Common myeloid progenitor, CD34-positive (primary cell): Measurements from ENCODE around the gene STK32C.

Experiments used
- CTCF ChIA-PET: fragments of 350-600 bp; sonication (Branson Sonifier 250); formaldehyde crosslinking; loops from one replicate; lab custom pipeline; 2021; ENCODE audit warnings: antibody characterized with exemption; lab: Charles Lee
- POLR2A ChIA-PET: fragments of 350-600 bp; sonication (Branson Sonifier 250); formaldehyde crosslinking; loops from one replicate; lab custom pipeline; 2021; ENCODE audit warnings: antibody characterized with exemption; lab: Charles Lee
- DNase-seq, 3 donors: peaks; one replicate each; pipeline versions ENCODE4 v3.0.0 to v3.0.0-alpha.2; 2013
- H3K27ac ChIP-seq, 2 experiments: 1 replicate in 1 of 2; 2 replicates in 1 of 2; pipeline ENCODE4 v1.7.0; 2013; ENCODE audit warnings: inconsistent platforms in 2 of 2, low read length in 2 of 2, mild to moderate bottlenecking in 2 of 2, low read depth in 1 of 2, moderate library complexity in 1 of 2; ENCODE audit not compliant: severe bottlenecking in 2 of 2, insufficient read depth in 1 of 2, poor library complexity in 1 of 2
- H3K27me3 ChIP-seq, 5 experiments: replicated peaks in 2 of 5; 1 replicate in 3 of 5; 2 replicates in 2 of 5; pipeline versions ENCODE4 v1.6.1 to v1.7.0; 2013; ENCODE audit warnings: low read length in 4 of 5, mild to moderate bottlenecking in 2 of 5, moderate library complexity in 2 of 5, inconsistent platforms in 1 of 5; ENCODE audit not compliant: insufficient read depth in 5 of 5, control insufficient read depth in 4 of 5
- H3K36me3 ChIP-seq, 4 experiments: 1 replicate in 2 of 4; 2 replicates in 2 of 4; pipeline versions ENCODE4 v1.6.1 to v1.7.0; 2013; ENCODE audit warnings: low read length in 3 of 4, control low read depth in 1 of 4, mild to moderate bottlenecking in 1 of 4; ENCODE audit not compliant: control insufficient read depth in 4 of 4, insufficient read depth in 4 of 4
- H3K4me1 ChIP-seq, 4 experiments: 1 replicate in 3 of 4; 2 replicates in 1 of 4; pipeline versions ENCODE4 v1.6.1 to v1.7.1; 2013; ENCODE audit warnings: low read length in 3 of 4, mild to moderate bottlenecking in 3 of 4, control low read depth in 1 of 4, inconsistent platforms in 1 of 4, moderate library complexity in 1 of 4; ENCODE audit not compliant: control insufficient read depth in 4 of 4, insufficient read depth in 4 of 4; ENCODE audit errors: control extremely low read depth in 1 of 4
- H3K4me3 ChIP-seq, 7 experiments: 1 replicate in 4 of 7; 2 replicates in 3 of 7; pipeline versions ENCODE4 v1.5.1 to v1.7.0; 2013; ENCODE audit warnings: mild to moderate bottlenecking in 7 of 7, low read length in 6 of 7, moderate library complexity in 6 of 7, inconsistent platforms in 2 of 7, low read depth in 2 of 7, control low read depth in 1 of 7; ENCODE audit not compliant: insufficient read depth in 4 of 7, control insufficient read depth in 1 of 7; ENCODE audit errors: extremely low read depth in 1 of 7
- H3K9me3 ChIP-seq, 5 experiments: 1 replicate in 4 of 5; 2 replicates in 1 of 5; pipeline versions ENCODE4 v1.6.1 to v1.7.1; 2013; ENCODE audit warnings: low read length in 4 of 5, mild to moderate bottlenecking in 2 of 5, inconsistent platforms in 1 of 5, low read depth in 1 of 5, moderate library complexity in 1 of 5; ENCODE audit not compliant: control insufficient read depth in 4 of 5, insufficient read depth in 2 of 5; ENCODE audit errors: control extremely low read depth in 1 of 5
- WGBS: methylation state at CpG from one replicate; pipeline ENCODE4 v1.1.5; 2013; ENCODE audit not compliant: insufficient coverage; 5-methylcytosine and 5-hydroxymethylcytosine counted together

STK32C gene

GRCh38 chr10:132175907-132176581, 131.7 kb downstream of the STK32C start:
- H3K9me3 ChIP-seq, result no peaks in the 10 kb centered on the region
- H3K27ac ChIP-seq, result no peak overlapping the region
- no peak overlapping the region for H3K4me3 ChIP-seq
- no peak for DNase-seq
- WGBS, result 9% methylated on average over 15 of the region's 16 CpGs
- ChIA-PET POLR2A (no interaction called here), CTCF (no interaction called here)
- no peaks in the 10 kb centered on the region for H3K36me3 ChIP-seq
- H3K27me3 ChIP-seq, result peaks cover 2 to 65% (median 15%) of the 10 kb centered on the region in 5 experiments
- no peaks in the 10 kb centered on the region for H3K4me1 ChIP-seq

- 56% methylated on average over 6 of the region's 6 CpGs for WGBS
- no peak overlapping the region for H3K4me3 ChIP-seq
Observed at GRCh38 chr10:132175408-132175807, 132.3 kb downstream of the STK32C start.

GRCh38 chr10:132174237-132174636, 133.5 kb downstream of the STK32C start:
- WGBS, result 94% methylated on average over 11 of the region's 11 CpGs
- POLR2A ChIA-PET, result no interaction called here
- no peak for DNase-seq

More at GRCh38 chr10:132175408-132175807, 132.3 kb downstream of the STK32C start:
- CTCF ChIA-PET, result no interaction called here
- peaks cover 2 to 70% (median 15%) of the 10 kb centered on the region in 5 experiments for H3K27me3 ChIP-seq
- no peaks in the 10 kb centered on the region for H3K4me1 ChIP-seq
- POLR2A ChIA-PET, result no interaction called here
- no peak overlapping the region for H3K27ac ChIP-seq
- DNase-seq, result no peak
- H3K9me3 ChIP-seq, result no peaks in the 10 kb centered on the region
- H3K36me3 ChIP-seq, result no peaks in the 10 kb centered on the region

GRCh38 chr10:132173185-132173584, 134.6 kb downstream of the STK32C start:
- Histone ChIP-seq H3K4me3 (no peak overlapping the region), H3K4me1 (no peaks in the 10 kb centered on the region), H3K36me3 (no peaks in the 10 kb centered on the region), H3K9me3 (no peaks in the 10 kb centered on the region), H3K27ac (no peak overlapping the region), H3K27me3 (peaks cover 2 to 64% (median 15%) of the 10 kb centered on the region in 5 experiments)
- 91% methylated on average over 4 of the region's 5 CpGs for WGBS
- ChIA-PET CTCF (no interaction called here), POLR2A (no interaction called here)
- peak in 2 of 3 donors; percentile 18 to 36 for DNase-seq

More at GRCh38 chr10:132174237-132174636, 133.5 kb downstream of the STK32C start:
- Histone ChIP-seq H3K4me1 (no peaks in the 10 kb centered on the region), H3K4me3 (no peak overlapping the region), H3K27me3 (peaks cover 2 to 71% (median 15%) of the 10 kb centered on the region in 5 experiments), H3K27ac (no peak overlapping the region), H3K9me3 (no peaks in the 10 kb centered on the region), H3K36me3 (no peaks in the 10 kb centered on the region)
- CTCF ChIA-PET, result no interaction called here

GRCh38 chr10:132172091-132173066, 135.4 kb downstream of the STK32C start:
- CTCF ChIA-PET, result no interaction called here
- WGBS, result 76% methylated on average over 23 of the region's 26 CpGs

GRCh38 chr10:132170561-132171361, 137.0 kb downstream of the STK32C start:
- POLR2A ChIA-PET, result no interaction called here
- 81% methylated on average over 32 of the region's 36 CpGs for WGBS

More at GRCh38 chr10:132172091-132173066, 135.4 kb downstream of the STK32C start:
- DNase-seq, result peak in 1 of 3 donors; percentile 9
- Histone ChIP-seq H3K27ac (no peak overlapping the region), H3K27me3 (peaks cover 2 to 56% (median 15%) of the 10 kb centered on the region in 5 experiments), H3K4me3 (no peak overlapping the region), H3K9me3 (no peaks in the 10 kb centered on the region), H3K36me3 (no peaks in the 10 kb centered on the region), H3K4me1 (no peaks in the 10 kb centered on the region)
- POLR2A ChIA-PET, result no interaction called here

More at GRCh38 chr10:132170561-132171361, 137.0 kb downstream of the STK32C start:
- Histone ChIP-seq H3K36me3 (no peaks in the 10 kb centered on the region), H3K9me3 (no peaks in the 10 kb centered on the region), H3K4me1 (no peaks in the 10 kb centered on the region), H3K27me3 (peaks cover 2 to 44% (median 6%) of the 10 kb centered on the region in 5 experiments), H3K27ac (no peak overlapping the region), H3K4me3 (no peak overlapping the region)
- DNase-seq, result no peak
- CTCF ChIA-PET, result no interaction called here
